ENCODE data around the gene TNNT1.

TNNT1 gene

GRCh38 chr19:55158848-55159749, 10.1 kb upstream of the TNNT1 start:
- Histone ChIP-seq H3K4me2 (ENCODE audit: low read depth, low read length, poor library complexity, severe bottlenecking) (no peak overlapping the region), H2AFZ (ENCODE audit: low read length) (no peak overlapping the region)
- no peak for TF ChIP-seq EZH2phosphoT487 (IDR thresholded peaks at IDR 0.05; ENCODE audit: borderline replicate concordance)
- TF ChIP-seq CTCF (conservative IDR thresholded peaks at IDR 0.05; ENCODE audit: low read length), result no peak

DNA sequence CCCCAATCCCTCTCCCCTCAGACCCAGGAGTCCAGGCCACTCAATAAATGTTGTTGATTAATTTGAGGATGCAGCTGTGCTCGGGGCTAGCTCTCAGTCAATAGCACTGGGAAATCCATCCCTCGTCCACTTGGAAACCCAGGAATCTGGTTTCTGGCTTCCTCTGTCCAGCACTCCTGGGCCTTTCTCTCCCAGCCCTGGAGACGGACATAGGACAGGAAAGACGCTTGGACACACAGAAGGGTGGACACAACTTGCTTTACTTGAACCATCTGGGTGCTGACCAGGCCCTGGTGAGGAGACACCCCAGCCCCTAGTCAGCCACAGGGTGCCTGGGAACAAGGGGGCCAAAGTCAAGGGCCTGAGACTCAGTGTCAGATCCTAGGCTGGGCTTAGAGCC, 9.4 kb upstream of the TNNT1 start:
- Histone ChIP-seq H3K27me3 (ENCODE audit: insufficient read depth, low read length, poor library complexity, severe bottlenecking) (no peaks in the 10 kb centered on the region), H3K9me3 (ENCODE audit: insufficient read depth, low read depth, low read length) (no peaks in the 10 kb centered on the region), H3K9me2 (replicated peaks; ENCODE audit: low read depth, low read length) (no peaks in the 10 kb centered on the region), H3K4me3 (ENCODE audit: low read length, poor library complexity, severe bottlenecking) (no peak overlapping the region), H3K9ac (ENCODE audit: low read depth, low read length, poor library complexity, severe bottlenecking) (no peak overlapping the region), H3K4me2 (ENCODE audit: low read depth, low read length, poor library complexity, severe bottlenecking) (no peak overlapping the region), H3K4me1 (ENCODE audit: insufficient read depth, low read length, poor library complexity, severe bottlenecking) (peaks cover 8% of the 10 kb centered on the region), H3K36me3 (ENCODE audit: insufficient read depth, low read length) (no peaks in the 10 kb centered on the region), H4K20me1 (ENCODE audit: insufficient read depth, low read length, poor library complexity, severe bottlenecking) (no peaks in the 10 kb centered on the region), H2AFZ (ENCODE audit: low read length) (no peak overlapping the region), H3K79me2 (ENCODE audit: insufficient read depth, low read length) (no peaks in the 10 kb centered on the region), H3F3A (ENCODE audit: low read depth) (peaks cover 5% of the 10 kb centered on the region; the same call in 1 of the 2 replicates)
- TF ChIP-seq EZH2phosphoT487 (IDR thresholded peaks at IDR 0.05; ENCODE audit: borderline replicate concordance) (no peak), CTCF (conservative IDR thresholded peaks at IDR 0.05; ENCODE audit: low read length) (no peak)

More at GRCh38 chr19:55158848-55159749, 10.1 kb upstream of the TNNT1 start:
- Histone ChIP-seq H3K4me3 (ENCODE audit: low read length, poor library complexity, severe bottlenecking) (no peak overlapping the region), H3K36me3 (ENCODE audit: insufficient read depth, low read length) (no peaks in the 10 kb centered on the region), H3K4me1 (ENCODE audit: insufficient read depth, low read length, poor library complexity, severe bottlenecking) (peaks cover 1% of the 10 kb centered on the region), H3K9ac (ENCODE audit: low read depth, low read length, poor library complexity, severe bottlenecking) (no peak overlapping the region), H4K20me1 (ENCODE audit: insufficient read depth, low read length, poor library complexity, severe bottlenecking) (no peaks in the 10 kb centered on the region), H3K9me2 (replicated peaks; ENCODE audit: low read depth, low read length) (no peaks in the 10 kb centered on the region), H3F3A (ENCODE audit: low read depth) (no peaks in the 10 kb centered on the region), H3K79me2 (ENCODE audit: insufficient read depth, low read length) (no peaks in the 10 kb centered on the region), H3K27me3 (ENCODE audit: insufficient read depth, low read length, poor library complexity, severe bottlenecking) (no peaks in the 10 kb centered on the region), H3K9me3 (ENCODE audit: insufficient read depth, low read depth, low read length) (no peaks in the 10 kb centered on the region)

DNA sequence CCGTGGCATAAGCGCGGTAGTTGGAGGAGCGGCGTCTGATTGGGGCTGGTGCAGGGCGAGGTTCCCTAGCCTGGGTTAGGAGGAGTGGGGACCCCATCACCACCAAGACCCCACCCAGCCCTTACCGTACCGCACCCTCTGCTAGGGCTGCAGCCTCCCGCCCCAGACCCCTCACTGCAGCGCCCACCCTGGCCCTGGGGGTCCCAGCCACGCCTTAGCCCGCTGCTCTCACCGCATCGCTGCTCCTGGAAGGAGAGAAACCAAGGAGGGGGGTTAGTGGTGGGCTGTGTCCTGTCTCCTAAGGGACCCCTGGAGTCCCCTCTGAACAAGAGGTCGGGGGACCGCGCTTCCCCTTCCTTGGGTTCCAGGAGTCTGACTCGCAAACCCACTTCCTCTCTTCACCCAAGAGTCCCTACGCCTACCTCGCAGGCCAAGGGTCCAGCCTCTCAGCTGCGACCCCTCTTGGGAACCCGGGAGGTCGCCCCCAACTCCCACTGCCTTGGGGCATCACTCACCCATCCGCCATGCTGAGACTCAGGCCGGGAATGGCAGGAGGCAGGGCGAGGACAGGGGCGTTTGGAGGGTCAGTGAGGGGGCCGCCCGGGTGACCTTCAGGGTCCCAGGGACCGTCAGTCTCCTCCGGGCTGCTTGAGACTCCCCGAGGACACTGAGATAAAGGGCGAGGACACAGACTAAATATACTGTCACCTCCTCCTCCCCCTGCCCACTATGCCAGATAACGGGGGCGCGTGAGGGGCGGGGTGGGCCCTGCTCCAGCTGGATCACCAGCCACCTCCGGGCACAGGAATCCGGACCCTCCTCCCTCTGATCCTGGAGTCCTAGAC, 8.3 kb upstream of the TNNT1 start, which contains the start of gene TNNI3:
TSS of gene TNNI3 (minus strand) at position 669 of the 845 bp plus-strand sequence. CDS start at position 526, 143 bp downstream.
- H3K4me2 ChIP-seq (ENCODE audit: low read depth, low read length, poor library complexity, severe bottlenecking), result no peak within 1 kb of the TSS
- H3K79me2 ChIP-seq (ENCODE audit: insufficient read depth, low read length), result no peaks in the 10 kb centered on the region
- no peak for TF ChIP-seq CTCF (conservative IDR thresholded peaks at IDR 0.05; ENCODE audit: low read length)
- no peak for TF ChIP-seq EZH2phosphoT487 (IDR thresholded peaks at IDR 0.05; ENCODE audit: borderline replicate concordance)
- no peaks in the 10 kb centered on the region for H3K36me3 ChIP-seq (ENCODE audit: insufficient read depth, low read length)
- H4K20me1 ChIP-seq (ENCODE audit: insufficient read depth, low read length, poor library complexity, severe bottlenecking), result no peaks in the 10 kb centered on the region
- peaks cover 8% of the 10 kb centered on the region; the same call in 1 of the 2 replicates for H3F3A ChIP-seq (ENCODE audit: low read depth)
- H3K9ac ChIP-seq (ENCODE audit: low read depth, low read length, poor library complexity, severe bottlenecking), result no peak within 1 kb of the TSS
- peaks cover 13% of the 10 kb centered on the region for H3K4me1 ChIP-seq (ENCODE audit: insufficient read depth, low read length, poor library complexity, severe bottlenecking)
- H2AFZ ChIP-seq (ENCODE audit: low read length), result no peak within 1 kb of the TSS
- no peak within 1 kb of the TSS for H3K4me3 ChIP-seq (ENCODE audit: low read length, poor library complexity, severe bottlenecking)
- H3K9me2 ChIP-seq (replicated peaks; ENCODE audit: low read depth, low read length), result no peaks in the 10 kb centered on the region
- no peaks in the 10 kb centered on the region for H3K9me3 ChIP-seq (ENCODE audit: insufficient read depth, low read depth, low read length)
- no peaks in the 10 kb centered on the region for H3K27me3 ChIP-seq (ENCODE audit: insufficient read depth, low read length, poor library complexity, severe bottlenecking)

All from Loucy (cell line).